CD4-positive, alpha-beta memory T cell (primary cell): ENCODE measurements around the gene MAP4. TPM values are rescaled to one million over a fixed set of nuclear protein-coding genes. Genes with fewer than 3 reads are reported as not detected.
A peak's percentile ranks its signal among the peaks of the same experiment; 100 is the strongest.

Source experiments
- CTCF ChIA-PET: fragments of 350-600 bp; sonication (Branson Sonifier 250); formaldehyde crosslinking; loops from one replicate; lab custom pipeline; 2021; ENCODE audit warnings: inconsistent platforms; ENCODE audit not compliant: partially characterized antibody; lab: Charles Lee
- POLR2A ChIA-PET: fragments of 350-600 bp; sonication (Branson Sonifier 250); formaldehyde crosslinking; loops from one replicate; lab custom pipeline; 2021; ENCODE audit not compliant: partially characterized antibody; lab: Charles Lee
- DNase-seq, 5 donors: peaks; one replicate each; pipeline versions ENCODE4 v3.0.0 to v3.0.0-alpha.2; 2020 to 2022; ENCODE audit warnings: mixed read lengths in 1 of 5
- H3K27ac ChIP-seq: one replicate; pipeline ENCODE4 v1.7.0; 2013; ENCODE audit warnings: low read depth, low read length
- H3K27me3 ChIP-seq: 2 replicates; pipeline ENCODE4 v1.7.0; 2013; ENCODE audit warnings: mild to moderate bottlenecking, low read length, moderate library complexity; ENCODE audit not compliant: insufficient read depth
- H3K36me3 ChIP-seq: 2 replicates; pipeline ENCODE4 v1.7.0; 2013; ENCODE audit warnings: mild to moderate bottlenecking, low read length, moderate library complexity; ENCODE audit not compliant: insufficient read depth
- H3K4me1 ChIP-seq: 2 replicates; pipeline ENCODE4 v1.7.0; 2013; ENCODE audit warnings: mild to moderate bottlenecking, low read length, moderate library complexity; ENCODE audit not compliant: insufficient read depth
- H3K4me3 ChIP-seq, 2 donors: one replicate each; pipeline ENCODE4 v1.7.0; 2013; ENCODE audit warnings: low read length in 2 of 2, mild to moderate bottlenecking in 1 of 2
- H3K9me3 ChIP-seq, 2 donors: one replicate each; pipeline ENCODE4 v1.7.0; 2013; ENCODE audit warnings: low read length in 2 of 2, control low read depth in 1 of 2; ENCODE audit not compliant: control insufficient read depth in 1 of 2
- H3K27ac Mint-ChIP-seq, 7 donors: one replicate each; pipeline ENCODE4 v1.8.0; 2020 to 2021; ENCODE audit warnings: mixed read lengths in 7 of 7, mild to moderate bottlenecking in 6 of 7, inconsistent platforms in 3 of 7, moderate library complexity in 3 of 7
- H3K27me3 Mint-ChIP-seq, 2 donors: one replicate each; pipeline ENCODE4 v1.8.0; 2020 to 2021; ENCODE audit warnings: mixed read lengths in 2 of 2
- H3K36me3 Mint-ChIP-seq, 2 donors: one replicate each; pipeline ENCODE4 v1.8.0; 2020 to 2021; ENCODE audit warnings: mixed read lengths in 2 of 2, inconsistent platforms in 1 of 2, mild to moderate bottlenecking in 1 of 2
- H3K4me1 Mint-ChIP-seq, 4 donors: one replicate each; pipeline ENCODE4 v1.8.0; 2020 to 2021; ENCODE audit warnings: mixed read lengths in 4 of 4, mild to moderate bottlenecking in 1 of 4
- H3K4me3 Mint-ChIP-seq, 8 donors: one replicate each; pipeline ENCODE4 v1.8.0; 2020 to 2021; ENCODE audit warnings: mixed read lengths in 8 of 8, mild to moderate bottlenecking in 7 of 8, moderate library complexity in 6 of 8, inconsistent platforms in 3 of 8
- H3K9me3 Mint-ChIP-seq, 8 donors: one replicate each; pipeline ENCODE4 v1.8.0; 2020 to 2021; ENCODE audit warnings: mixed read lengths in 8 of 8, mild to moderate bottlenecking in 5 of 8, inconsistent platforms in 3 of 8, moderate library complexity in 1 of 8
- intact Hi-C: fragments of 100-400 bp; cut with micrococcal nuclease; formaldehyde crosslinking; loops from one replicate; pipeline ENCODE4 v1.15.1; 2023
- polyA plus RNA-seq, 2 donors: library from polyadenylated mRNA; unstranded; fragments of 300-500 nt; fragmentation: Illumina TruSeq; gene quantifications; one replicate each; pipeline ENCODE4 v1.2.3, GENCODE V29; 2021
- total RNA-seq, 2 experiments: library from RNA; stranded (reverse); gene quantifications; one replicate each; pipeline ENCODE4 v1.2.3, GENCODE V29; 2021

MAP4 gene
- total and polyA plus RNA-seq, 4 experiments from 2014 or later: 4.4 to 72.6 (median 67.8) TPM

DNA sequence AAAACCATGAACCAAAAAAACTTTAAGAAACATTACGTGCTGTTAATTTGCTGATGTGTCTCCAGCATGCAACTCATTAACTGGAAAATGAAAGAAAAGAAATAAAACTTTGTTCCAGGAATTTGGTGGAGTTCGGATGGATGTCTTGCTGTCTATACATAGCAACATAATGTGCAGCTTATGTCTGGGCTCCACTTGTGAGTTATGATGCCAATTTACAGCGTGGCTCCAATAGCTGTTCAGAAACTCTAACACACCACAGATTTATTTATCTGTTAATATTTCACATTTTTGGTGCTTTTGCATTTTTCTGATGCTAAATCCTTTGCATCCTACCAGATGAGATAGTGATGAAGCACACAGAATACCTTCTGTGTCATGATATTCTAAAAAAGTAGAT lies 45.1 kb downstream of the MAP4 start:
- Histone ChIP-seq H3K4me3 (no peak overlapping the region), H3K27me3 (no peaks in the 10 kb centered on the region), H3K36me3 (no peaks in the 10 kb centered on the region), H3K4me1 (no peaks in the 10 kb centered on the region), H3K27ac (no peak overlapping the region), H3K9me3 (no peaks in the 10 kb centered on the region)
- Mint-ChIP-seq H3K9me3 (no peaks in the 10 kb centered on the region), H3K36me3 (peaks cover 3 to 17% of the 10 kb centered on the region in 2 donors), H3K4me3 (no peak overlapping the region), H3K27me3 (no peaks in the 10 kb centered on the region), H3K4me1 (peaks cover 0 to 5% (median 3%) of the 10 kb centered on the region in 4 donors), H3K27ac (no peak overlapping the region)
- intact Hi-C loops: no loop called here
- POLR2A ChIA-PET: no interaction called here
- DNase-seq: no peak
- CTCF ChIA-PET: interaction anchor here (0.7 to 1.2 kb wide), 2 partner anchors 19 to 20 kb away, joined by 3 to 4 read pairs; no protein-coding TSS in a partner anchor

DNA sequence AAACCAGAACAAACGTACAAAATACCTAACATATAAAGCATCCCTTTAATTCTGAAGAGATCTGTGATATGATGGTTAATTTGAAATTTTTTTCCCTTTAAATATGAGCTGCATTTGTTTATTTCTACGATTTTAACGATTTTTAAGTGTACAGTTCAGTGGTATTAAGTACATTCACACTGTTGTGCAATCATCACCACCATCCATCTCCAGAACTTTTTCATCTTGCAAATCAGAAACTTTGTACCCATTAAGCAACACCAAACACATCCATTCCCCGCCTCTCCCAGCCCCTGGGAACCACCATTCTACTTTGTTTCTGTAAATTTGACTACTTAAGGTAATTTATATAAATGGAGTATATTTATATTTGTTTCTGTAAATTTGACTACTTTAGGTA lies 51.5 kb downstream of the MAP4 start:
- Histone ChIP-seq H3K27me3 (no peaks in the 10 kb centered on the region), H3K4me3 (no peak overlapping the region), H3K36me3 (no peaks in the 10 kb centered on the region), H3K4me1 (peaks cover 21% of the 10 kb centered on the region), H3K27ac (no peak overlapping the region), H3K9me3 (no peaks in the 10 kb centered on the region)
- H3K36me3 Mint-ChIP-seq: no peaks in the 10 kb centered on the region
- H3K9me3 Mint-ChIP-seq: no peaks in the 10 kb centered on the region
- CTCF ChIA-PET: interaction anchor here (1.6 kb wide), 1 partner anchor 11 kb away, joined by 3 read pairs; no protein-coding TSS in a partner anchor
- intact Hi-C loops: no loop called here
- no peak for DNase-seq
- no peaks in the 10 kb centered on the region for H3K27me3 Mint-ChIP-seq
- peak overlapping the region in 1 of 7 donors; percentile 10 for H3K27ac Mint-ChIP-seq
- H3K4me1 Mint-ChIP-seq: peaks cover 28 to 32% (median 31%) of the 10 kb centered on the region in 4 donors
- POLR2A ChIA-PET: no interaction called here
- no peak overlapping the region for H3K4me3 Mint-ChIP-seq

DNA sequence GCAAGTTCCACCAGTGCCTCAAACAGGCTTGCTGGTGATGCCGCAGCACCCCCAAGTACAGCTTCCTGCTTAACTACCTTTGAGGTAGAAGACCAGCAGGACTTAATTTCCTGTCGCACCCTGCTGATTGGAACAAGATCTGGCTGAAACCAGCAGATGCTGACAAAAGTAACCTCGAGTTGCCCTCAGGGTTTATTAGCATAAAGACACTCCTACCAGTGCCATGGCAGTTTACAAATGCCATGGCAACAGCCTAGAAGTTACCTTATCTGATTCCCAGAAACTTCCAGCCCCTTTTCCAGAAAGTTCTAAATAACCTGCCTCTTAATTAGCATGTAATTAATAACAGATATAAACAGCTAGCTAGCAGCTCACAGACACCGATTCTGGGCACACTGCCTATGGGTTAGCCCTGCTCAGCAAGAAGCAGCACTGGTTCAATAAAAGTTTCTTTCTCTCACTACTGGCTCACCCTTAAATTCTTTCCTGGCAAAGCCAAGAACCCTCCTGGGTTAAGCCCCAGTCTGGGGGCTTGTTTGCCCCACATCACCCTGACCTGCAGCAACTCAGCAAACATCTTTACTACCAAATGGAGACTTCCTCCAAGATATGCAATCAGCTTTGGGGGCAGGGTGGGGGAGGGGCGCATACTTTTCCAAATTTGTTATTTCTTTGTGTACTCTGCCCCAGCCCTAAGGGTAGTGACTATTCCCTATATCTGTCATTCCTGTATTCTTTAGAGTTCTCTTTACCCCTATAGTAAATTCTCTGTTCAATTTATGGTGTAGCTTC lies 54.2 kb downstream of the MAP4 start:
- H3K4me3 ChIP-seq: no peak overlapping the region
- no peaks in the 10 kb centered on the region for H3K27me3 Mint-ChIP-seq
- H3K27me3 ChIP-seq: no peaks in the 10 kb centered on the region
- H3K4me1 ChIP-seq: peaks cover 21% of the 10 kb centered on the region
- no peaks in the 10 kb centered on the region for H3K9me3 ChIP-seq
- ChIA-PET CTCF (interaction anchor here (1.3 to 2.0 kb wide), 3 partner anchors 15 to 137 kb away, joined by 3 to 11 read pairs (median 3); no protein-coding TSS in a partner anchor), POLR2A (no interaction called here)
- no peaks in the 10 kb centered on the region for H3K9me3 Mint-ChIP-seq
- H3K4me1 Mint-ChIP-seq: peaks cover 28 to 31% (median 30%) of the 10 kb centered on the region in 4 donors
- intact Hi-C loops: no loop called here
- H3K36me3 Mint-ChIP-seq: no peaks in the 10 kb centered on the region
- no peak overlapping the region for H3K27ac ChIP-seq
- H3K36me3 ChIP-seq: no peaks in the 10 kb centered on the region
- DNase-seq: peak; percentile 32 to 58 (median 50)
- H3K4me3 Mint-ChIP-seq: peak overlapping the region in 7 of 8 donors; percentile 32 to 79 (median 43)
- peak overlapping the region; percentile 77 to 90 (median 85) for H3K27ac Mint-ChIP-seq

DNA sequence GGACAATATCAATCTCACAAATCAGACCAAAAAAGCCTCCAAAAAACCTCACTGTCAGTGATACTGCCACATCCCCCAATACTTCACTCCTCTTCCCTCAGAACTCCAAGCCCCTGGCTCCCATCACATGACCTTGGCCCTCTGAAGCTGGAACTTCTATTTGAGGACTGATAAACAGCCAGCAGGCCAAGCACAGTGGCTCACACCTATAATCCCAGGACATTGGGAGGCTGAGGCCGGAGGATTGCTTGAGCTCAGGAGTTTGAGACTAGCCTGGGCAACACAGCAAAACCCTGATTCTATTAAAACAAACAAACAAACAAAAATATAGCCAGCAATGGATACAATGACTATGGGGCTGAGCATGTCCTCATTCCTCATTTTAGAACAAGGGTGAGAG lies 55.2 kb downstream of the MAP4 start:
- intact Hi-C loops: no loop called here
- Histone ChIP-seq H3K27me3 (no peaks in the 10 kb centered on the region), H3K36me3 (no peaks in the 10 kb centered on the region), H3K4me1 (peaks cover 21% of the 10 kb centered on the region), H3K4me3 (no peak overlapping the region), H3K27ac (no peak overlapping the region), H3K9me3 (no peaks in the 10 kb centered on the region)
- Mint-ChIP-seq H3K4me1 (peaks cover 27 to 31% (median 30%) of the 10 kb centered on the region in 4 donors), H3K4me3 (no peak overlapping the region), H3K27ac (peak overlapping the region in 6 of 7 donors; percentile 1 to 83 (median 60)), H3K36me3 (no peaks in the 10 kb centered on the region), H3K27me3 (no peaks in the 10 kb centered on the region), H3K9me3 (no peaks in the 10 kb centered on the region)
- POLR2A ChIA-PET: no interaction called here
- DNase-seq: no peak
- CTCF ChIA-PET: interaction anchor here (0.9 to 2.0 kb wide), 4 partner anchors 16 to 136 kb away, joined by 3 to 11 read pairs (median 4); no protein-coding TSS in a partner anchor

DNA sequence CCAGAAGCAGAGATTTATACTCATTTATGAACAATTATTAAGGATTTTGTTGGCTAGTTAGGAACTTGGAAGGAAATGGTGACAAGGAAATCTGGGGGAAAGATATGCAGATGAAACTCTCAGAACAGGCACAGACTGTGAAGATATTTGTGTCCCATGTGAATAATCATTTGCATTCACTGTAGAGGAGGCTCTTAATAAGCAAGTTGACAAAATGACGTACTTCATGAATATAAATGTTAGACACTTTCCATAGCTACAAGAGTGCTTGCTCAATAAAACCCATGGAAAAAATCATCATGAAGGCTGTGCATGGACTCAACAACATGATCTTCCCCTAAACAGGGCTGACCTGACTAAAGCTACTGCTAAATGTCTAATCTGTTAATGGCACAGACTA lies 59.7 kb downstream of the MAP4 start:
- H3K4me3 ChIP-seq: no peak overlapping the region
- Mint-ChIP-seq H3K4me1 (peaks cover 6 to 15% (median 9%) of the 10 kb centered on the region in 4 donors), H3K27ac (no peak overlapping the region), H3K9me3 (no peaks in the 10 kb centered on the region), H3K4me3 (no peak overlapping the region), H3K27me3 (no peaks in the 10 kb centered on the region), H3K36me3 (no peaks in the 10 kb centered on the region)
- no peaks in the 10 kb centered on the region for H3K36me3 ChIP-seq
- CTCF ChIA-PET: no interaction called here
- H3K27me3 ChIP-seq: no peaks in the 10 kb centered on the region
- H3K9me3 ChIP-seq: no peaks in the 10 kb centered on the region
- no peak for DNase-seq
- H3K27ac ChIP-seq: no peak overlapping the region
- intact Hi-C loops: no loop called here
- POLR2A ChIA-PET: no interaction called here
- H3K4me1 ChIP-seq: peaks cover 8% of the 10 kb centered on the region

DNA sequence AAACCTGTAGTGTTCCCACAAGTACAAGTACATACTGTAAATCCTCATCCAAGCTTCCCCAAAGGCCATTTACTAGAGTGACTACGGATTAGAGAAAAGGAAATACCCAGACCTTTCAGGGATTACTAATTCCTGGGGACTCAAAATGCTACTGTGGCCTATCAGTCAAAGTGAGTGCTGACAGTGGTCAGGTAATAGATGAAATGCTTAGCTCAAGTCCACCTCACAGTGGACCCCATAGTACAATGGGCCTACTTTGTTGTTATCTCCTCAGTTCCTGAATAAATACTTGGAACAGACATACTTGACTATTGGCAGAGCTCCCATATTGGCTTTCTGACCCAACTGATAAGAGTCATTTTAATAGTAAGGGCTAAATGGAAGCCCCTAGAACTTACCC lies 61.6 kb downstream of the MAP4 start:
- H3K4me3 ChIP-seq: no peak overlapping the region
- no peaks in the 10 kb centered on the region for H3K9me3 Mint-ChIP-seq
- H3K9me3 ChIP-seq: no peaks in the 10 kb centered on the region
- ChIA-PET CTCF (interaction anchor here (1.0 to 1.2 kb wide), 2 partner anchors 27 to 35 kb away, joined by 3 read pairs; no protein-coding TSS in a partner anchor), POLR2A (no interaction called here)
- no peak overlapping the region for H3K4me3 Mint-ChIP-seq
- intact Hi-C loops: no loop called here
- DNase-seq: no peak
- no peaks in the 10 kb centered on the region for H3K4me1 Mint-ChIP-seq
- H3K4me1 ChIP-seq: no peaks in the 10 kb centered on the region
- H3K27me3 ChIP-seq: no peaks in the 10 kb centered on the region
- H3K36me3 ChIP-seq: no peaks in the 10 kb centered on the region
- peaks cover 0 to 3% of the 10 kb centered on the region in 2 donors for H3K36me3 Mint-ChIP-seq
- no peak overlapping the region for H3K27ac ChIP-seq
- no peak overlapping the region for H3K27ac Mint-ChIP-seq
- no peaks in the 10 kb centered on the region for H3K27me3 Mint-ChIP-seq

DNA sequence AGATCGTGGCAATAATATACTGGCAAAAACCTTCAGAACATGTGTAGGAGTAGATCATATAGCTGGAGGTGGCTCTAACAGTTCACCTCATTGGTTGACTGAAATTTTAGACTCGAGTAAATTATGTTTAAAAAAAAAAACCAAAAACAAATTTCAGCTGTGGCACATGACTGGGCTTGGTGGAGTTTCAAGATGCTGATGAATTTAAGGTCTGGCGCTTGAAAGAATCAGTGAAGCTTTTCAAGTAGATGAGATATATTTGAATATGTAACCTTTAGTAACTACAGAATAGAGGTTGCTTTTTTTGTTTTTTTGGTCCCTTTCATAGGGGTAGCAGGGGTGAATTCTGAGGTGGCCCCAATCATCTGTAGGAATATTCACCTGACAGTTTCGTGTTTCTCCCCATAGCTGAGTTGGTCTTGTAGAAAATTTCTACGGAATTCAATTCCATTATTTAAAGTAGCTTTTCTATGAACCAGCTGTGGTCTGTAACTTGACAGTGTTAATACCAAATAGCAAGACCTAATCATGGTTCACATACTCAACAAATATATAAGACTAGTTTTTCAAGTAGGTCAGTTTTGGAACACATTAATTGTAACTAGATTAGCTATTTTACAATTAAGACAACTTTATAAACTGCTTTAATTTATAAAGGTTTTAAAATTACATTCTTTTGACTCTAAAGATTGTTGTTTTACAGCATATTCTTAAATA lies 65.6 kb downstream of the MAP4 start:
- intact Hi-C loops: no loop called here
- Mint-ChIP-seq H3K27me3 (no peaks in the 10 kb centered on the region), H3K4me1 (no peaks in the 10 kb centered on the region), H3K4me3 (no peak overlapping the region), H3K27ac (no peak overlapping the region), H3K36me3 (peaks cover 0 to 4% of the 10 kb centered on the region in 2 donors), H3K9me3 (no peaks in the 10 kb centered on the region)
- ChIA-PET POLR2A (no interaction called here), CTCF (interaction anchor here (1.0 kb wide), 1 partner anchor 20 kb away, joined by 3 read pairs; no protein-coding TSS in a partner anchor)
- Histone ChIP-seq H3K27me3 (no peaks in the 10 kb centered on the region), H3K9me3 (no peaks in the 10 kb centered on the region), H3K27ac (no peak overlapping the region), H3K36me3 (no peaks in the 10 kb centered on the region), H3K4me1 (no peaks in the 10 kb centered on the region), H3K4me3 (no peak overlapping the region)
- no peak for DNase-seq
